Naive B cell (primary cell): ENCODE measurements around the gene DSC1. TPM values are rescaled to one million over a fixed set of nuclear protein-coding genes. Genes with fewer than 3 reads are reported as not detected.
"Not testable (repeated sequence)": the region's sequence is repeated elsewhere in the genome, so short reads cannot be mapped to it uniquely, and the experiment has no call there.

Experiments used
- ATAC-seq, 2 donors: fragments of 150-1000 bp; cut with Tn5 transposase; 2 replicates each; pipeline ENCODE4 v1.10.0; 2021; ENCODE audit warnings: low read depth in 2 of 2, mild to moderate bottlenecking in 2 of 2, moderate library complexity in 2 of 2
- DNase-seq: peaks from one replicate; pipeline ENCODE4 v3.0.0; 2022
- H3K27ac Mint-ChIP-seq, 6 donors: one replicate each; pipeline ENCODE4 v1.8.0; 2020 to 2022; ENCODE audit warnings: mild to moderate bottlenecking in 6 of 6, mixed read lengths in 6 of 6, moderate library complexity in 5 of 6, inconsistent platforms in 2 of 6
- H3K27me3 Mint-ChIP-seq, 3 donors: one replicate each; pipeline ENCODE4 v1.8.0; 2021 to 2022; ENCODE audit warnings: mixed read lengths in 3 of 3, mild to moderate bottlenecking in 1 of 3
- H3K36me3 Mint-ChIP-seq, 2 donors: one replicate each; pipeline ENCODE4 v1.8.0; 2020 to 2022; ENCODE audit warnings: mixed read lengths in 2 of 2, inconsistent platforms in 1 of 2, mild to moderate bottlenecking in 1 of 2
- H3K4me1 Mint-ChIP-seq, 3 donors: one replicate each; pipeline ENCODE4 v1.8.0; 2020 to 2022; ENCODE audit warnings: mixed read lengths in 3 of 3, inconsistent platforms in 1 of 3, mild to moderate bottlenecking in 1 of 3, moderate library complexity in 1 of 3
- H3K4me3 Mint-ChIP-seq, 8 donors: one replicate each; pipeline ENCODE4 v1.8.0; 2020 to 2022; ENCODE audit warnings: mild to moderate bottlenecking in 8 of 8, mixed read lengths in 8 of 8, moderate library complexity in 8 of 8, inconsistent platforms in 2 of 8
- H3K9me3 Mint-ChIP-seq, 7 donors: one replicate each; pipeline ENCODE4 v1.8.0; 2020 to 2022; ENCODE audit warnings: mixed read lengths in 7 of 7, mild to moderate bottlenecking in 5 of 7, inconsistent platforms in 2 of 7, moderate library complexity in 1 of 7
- polyA plus RNA-seq, 6 donors: library from polyadenylated mRNA; unstranded; fragments of 300-500 nt; fragmentation: Illumina TruSeq; gene quantifications; one replicate each; pipeline ENCODE4 v1.2.3, GENCODE V29; 2021; ENCODE audit warnings: low read depth in 6 of 6

Gene DSC1
- polyA plus RNA-seq, 6 donors from 2014 or later = not detected

GRCh38 chr18:31156821-31157763 lies 5.6 kb downstream of the DSC1 start:
- no peak overlapping the region for H3K27ac Mint-ChIP-seq
- H3K27me3 Mint-ChIP-seq = no peaks in the 10 kb centered on the region
- ATAC-seq (no peak), DNase-seq (no peak)
- H3K4me1 Mint-ChIP-seq = no peaks in the 10 kb centered on the region
- peaks cover 0 to 2% (median 0%) of the 10 kb centered on the region in 7 donors for H3K9me3 Mint-ChIP-seq
- H3K4me3 Mint-ChIP-seq = no peak overlapping the region
- no peaks in the 10 kb centered on the region for H3K36me3 Mint-ChIP-seq

GRCh38 chr18:31155498-31155897 lies 7.2 kb downstream of the DSC1 start:
- DNase-seq (no peak), ATAC-seq (no peak)
- H3K4me3 Mint-ChIP-seq = no peak overlapping the region
- H3K36me3 Mint-ChIP-seq = no peaks in the 10 kb centered on the region
- no peaks in the 10 kb centered on the region for H3K27me3 Mint-ChIP-seq
- H3K9me3 Mint-ChIP-seq = peaks cover 0 to 2% (median 0%) of the 10 kb centered on the region in 7 donors
- H3K4me1 Mint-ChIP-seq = no peaks in the 10 kb centered on the region
- H3K27ac Mint-ChIP-seq = no peak overlapping the region

GRCh38 chr18:31154181-31154580 lies 8.5 kb downstream of the DSC1 start:
- Mint-ChIP-seq H3K36me3 (no peaks in the 10 kb centered on the region), H3K27me3 (no peaks in the 10 kb centered on the region), H3K9me3 (peaks cover 0 to 2% (median 0%) of the 10 kb centered on the region in 7 donors), H3K4me3 (no peak overlapping the region), H3K27ac (no peak overlapping the region), H3K4me1 (no peaks in the 10 kb centered on the region)
- DNase-seq (no peak), ATAC-seq (no peak)

- Mint-ChIP-seq H3K27ac (no peak overlapping the region), H3K4me3 (no peak overlapping the region), H3K9me3 (peaks cover 0 to 5% (median 0%) of the 10 kb centered on the region in 7 donors), H3K27me3 (no peaks in the 10 kb centered on the region), H3K4me1 (no peaks in the 10 kb centered on the region), H3K36me3 (no peaks in the 10 kb centered on the region)
- ATAC-seq = no peak
- DNase-seq = no peak
Measured at GRCh38 chr18:31149351-31149750, 13.3 kb downstream of the DSC1 start.

- ATAC-seq (no peak), DNase-seq (no peak)
- H3K36me3 Mint-ChIP-seq = no peaks in the 10 kb centered on the region
- H3K4me3 Mint-ChIP-seq = no peak overlapping the region
- no peaks in the 10 kb centered on the region for H3K4me1 Mint-ChIP-seq
- H3K9me3 Mint-ChIP-seq = peaks cover 0 to 5% (median 0%) of the 10 kb centered on the region in 7 donors
- no peaks in the 10 kb centered on the region for H3K27me3 Mint-ChIP-seq
- H3K27ac Mint-ChIP-seq = no peak overlapping the region
Measured at GRCh38 chr18:31148600-31148999, 14.1 kb downstream of the DSC1 start.

GRCh38 chr18:31146809-31147208 lies 15.8 kb downstream of the DSC1 start:
- Mint-ChIP-seq H3K9me3 (peaks cover 0 to 5% (median 0%) of the 10 kb centered on the region in 7 donors), H3K36me3 (no peaks in the 10 kb centered on the region), H3K27ac (no peak overlapping the region), H3K27me3 (no peaks in the 10 kb centered on the region), H3K4me1 (no peaks in the 10 kb centered on the region), H3K4me3 (no peak overlapping the region)
- DNase-seq = no peak
- ATAC-seq = no peak

- ATAC-seq (no peak), DNase-seq (no peak)
- Mint-ChIP-seq H3K27ac (no peak overlapping the region), H3K36me3 (no peaks in the 10 kb centered on the region), H3K9me3 (peaks cover 0 to 5% (median 0%) of the 10 kb centered on the region in 7 donors), H3K27me3 (no peaks in the 10 kb centered on the region), H3K4me3 (no peak overlapping the region), H3K4me1 (no peaks in the 10 kb centered on the region)
Measured at GRCh38 chr18:31143025-31143424, 19.6 kb downstream of the DSC1 start.

GRCh38 chr18:31138709-31139108 lies 23.9 kb downstream of the DSC1 start:
- no peak for DNase-seq
- H3K4me1 Mint-ChIP-seq = no peaks in the 10 kb centered on the region
- H3K36me3 Mint-ChIP-seq = no peaks in the 10 kb centered on the region
- peaks cover 0 to 5% (median 0%) of the 10 kb centered on the region in 3 donors for H3K27me3 Mint-ChIP-seq
- H3K4me3 Mint-ChIP-seq = no peak overlapping the region
- peaks cover 0 to 2% (median 0%) of the 10 kb centered on the region in 7 donors for H3K9me3 Mint-ChIP-seq
- ATAC-seq = no peak
- no peak overlapping the region for H3K27ac Mint-ChIP-seq

- Mint-ChIP-seq H3K36me3 (no peaks in the 10 kb centered on the region), H3K9me3 (peaks cover 0 to 2% (median 0%) of the 10 kb centered on the region in 7 donors), H3K4me3 (no peak overlapping the region), H3K4me1 (no peaks in the 10 kb centered on the region), H3K27me3 (peaks cover 0 to 5% (median 0%) of the 10 kb centered on the region in 3 donors), H3K27ac (no peak overlapping the region)
- DNase-seq (no peak), ATAC-seq (no peak)
Measured at GRCh38 chr18:31134988-31135529, 27.6 kb downstream of the DSC1 start.

GRCh38 chr18:31129398-31130115 lies 33.1 kb downstream of the DSC1 start:
- DNase-seq = no peak

GRCh38 chr18:31125878-31126277 lies 36.8 kb downstream of the DSC1 start:
- DNase-seq (no peak), ATAC-seq (no peak)
- no peak overlapping the region for H3K27ac Mint-ChIP-seq
- H3K4me1 Mint-ChIP-seq = no peaks in the 10 kb centered on the region
- H3K27me3 Mint-ChIP-seq = no peaks in the 10 kb centered on the region
- H3K9me3 Mint-ChIP-seq = peaks cover 0 to 8% (median 2%) of the 10 kb centered on the region in 7 donors
- no peak overlapping the region for H3K4me3 Mint-ChIP-seq
- no peaks in the 10 kb centered on the region for H3K36me3 Mint-ChIP-seq

More at GRCh38 chr18:31129398-31130115, 33.1 kb downstream of the DSC1 start:
- no peaks in the 10 kb centered on the region for H3K36me3 Mint-ChIP-seq
- H3K27ac Mint-ChIP-seq = no peak overlapping the region
- H3K27me3 Mint-ChIP-seq = no peaks in the 10 kb centered on the region
- peaks cover 0 to 8% (median 2%) of the 10 kb centered on the region in 7 donors for H3K9me3 Mint-ChIP-seq
- ATAC-seq = no peak
- no peak overlapping the region for H3K4me3 Mint-ChIP-seq
- H3K4me1 Mint-ChIP-seq = no peaks in the 10 kb centered on the region

- H3K9me3 Mint-ChIP-seq = peaks cover 0 to 12% (median 5%) of the 10 kb centered on the region in 7 donors
- H3K27ac Mint-ChIP-seq, DNase-seq, H3K27me3 Mint-ChIP-seq, H3K4me1 Mint-ChIP-seq, H3K4me3 Mint-ChIP-seq, H3K36me3 Mint-ChIP-seq, ATAC-seq: not testable (repeated sequence)
Measured at GRCh38 chr18:31123125-31123524, 39.5 kb downstream of the DSC1 start.

GRCh38 chr18:31120594-31120993 lies 42.1 kb downstream of the DSC1 start:
- DNase-seq (no peak), ATAC-seq (no peak)
- H3K9me3 Mint-ChIP-seq = peaks cover 0 to 24% (median 3%) of the 10 kb centered on the region in 7 donors
- no peaks in the 10 kb centered on the region for H3K27me3 Mint-ChIP-seq
- H3K4me3 Mint-ChIP-seq = no peak overlapping the region
- H3K4me1 Mint-ChIP-seq = no peaks in the 10 kb centered on the region
- no peak overlapping the region for H3K27ac Mint-ChIP-seq
- H3K36me3 Mint-ChIP-seq = no peaks in the 10 kb centered on the region
